Suprapubic skin (tissue), 4 donors: ENCODE data around the gene CDH15. TPM values are rescaled to one million over a fixed set of nuclear protein-coding genes. Genes with fewer than 3 reads are reported as not detected.

Experiments
- DNase-seq, 2 donors: peaks; one replicate each; pipeline ENCODE4 v3.0.0-alpha.2; 2019; ENCODE audit warnings: low spot score in 2 of 2
- H3K27ac ChIP-seq: fragments of 200-600 bp; sonication (generic); one replicate; pipeline ENCODE4 v1.5.1; 2019
- H3K27me3 ChIP-seq: fragments of 200-600 bp; sonication (generic); one replicate; pipeline ENCODE4 v1.5.1; 2019
- H3K36me3 ChIP-seq: fragments of 200-600 bp; sonication (generic); one replicate; pipeline ENCODE4 v1.5.1; 2019
- H3K4me1 ChIP-seq: fragments of 200-600 bp; sonication (generic); one replicate; pipeline ENCODE4 v1.5.1; 2019
- H3K4me3 ChIP-seq: fragments of 200-600 bp; sonication (generic); one replicate; pipeline ENCODE4 v1.5.1; 2019; ENCODE audit warnings: mild to moderate bottlenecking
- H3K9me3 ChIP-seq: fragments of 200-600 bp; sonication (generic); one replicate; pipeline ENCODE4 v1.5.1; 2019
- EP300 ChIP-seq: sonication (generic); formaldehyde crosslinking; IDR thresholded peaks from one replicate; pipeline ENCODE4 v1.6.1; 2017; ENCODE audit warnings: antibody characterized with exemption
- POLR2A ChIP-seq, 2 donors: fragments of 450-650 bp; IDR thresholded peaks; one replicate each; pipeline ENCODE4 v1.6.1; 2017; ENCODE audit warnings: antibody characterized with exemption in 2 of 2, mild to moderate bottlenecking in 2 of 2, moderate library complexity in 2 of 2
- POLR2AphosphoS5 ChIP-seq, 3 donors: sonication (generic); formaldehyde crosslinking; IDR thresholded peaks; one replicate each; pipeline ENCODE4 v1.6.1; 2017; ENCODE audit warnings: antibody characterized with exemption in 3 of 3
- WGBS: methylation state at CpG from one replicate; pipeline ENCODE4 v1.1.5; 2018; 5-methylcytosine and 5-hydroxymethylcytosine counted together
- total RNA-seq, 4 donors: library from RNA; depleted of rRNA; stranded (reverse); fragments of >200 nt; gene quantifications; one replicate each; pipeline ENCODE4 v1.1.0, GENCODE V29; 2016
- TF ChIP-seq, protein P1 (sequence below), 2 donors: fragments of 200-600 bp in 1 of 2; fragments of 450-650 bp in 1 of 2; sonication (generic) in 1 of 2; IDR thresholded peaks; one replicate each; pipeline ENCODE4 v1.5.1; 2016 to 2019; ENCODE audit warnings: antibody characterized with exemption in 2 of 2, mild to moderate bottlenecking in 1 of 2, moderate library complexity in 1 of 2

CDH15 gene
- total RNA-seq, 4 donors from 2014 or later, result 0.16 to 0.48 TPM; not detected in 2

DNA sequence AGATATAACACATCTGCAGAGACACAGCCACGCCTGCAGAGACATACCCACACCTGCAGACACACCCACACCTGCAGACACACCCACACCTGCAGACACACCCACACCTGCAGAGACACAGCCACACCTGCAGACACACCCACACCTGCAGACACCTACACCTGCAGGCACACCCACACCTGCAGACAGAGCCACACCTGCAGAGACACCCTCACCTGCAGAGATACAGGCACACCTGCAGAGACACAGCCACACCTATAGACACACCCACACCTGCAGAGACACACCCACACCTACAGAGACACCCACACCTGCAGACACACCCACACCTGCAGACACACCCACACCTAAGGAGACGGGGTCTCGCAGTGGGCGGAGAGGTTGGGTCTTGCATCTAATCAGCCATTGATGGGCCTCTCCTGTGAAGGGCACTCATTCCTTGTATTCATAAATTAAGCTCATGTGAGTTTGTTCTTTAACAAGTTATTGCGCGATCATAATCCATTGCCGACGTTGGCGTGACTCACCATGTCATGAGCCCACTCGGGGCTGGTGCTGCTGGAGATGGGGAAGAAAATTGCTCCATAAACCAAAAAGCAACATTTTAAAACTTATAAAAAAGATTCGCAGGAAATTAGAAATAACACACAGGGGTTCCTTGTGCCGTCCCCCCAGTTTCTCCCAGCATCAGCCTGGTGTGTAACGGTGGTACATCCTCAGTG lies 28.9 kb upstream of the CDH15 start:
- no peak for DNase-seq
- Histone ChIP-seq H3K4me3 (no peak overlapping the region), H3K4me1 (no peaks in the 10 kb centered on the region), H3K36me3 (peaks cover 75% of the 10 kb centered on the region), H3K9me3 (no peaks in the 10 kb centered on the region), H3K27me3 (no peaks in the 10 kb centered on the region), H3K27ac (no peak overlapping the region)
- TF ChIP-seq EP300, result no peak
- TF ChIP-seq, protein P1, sequence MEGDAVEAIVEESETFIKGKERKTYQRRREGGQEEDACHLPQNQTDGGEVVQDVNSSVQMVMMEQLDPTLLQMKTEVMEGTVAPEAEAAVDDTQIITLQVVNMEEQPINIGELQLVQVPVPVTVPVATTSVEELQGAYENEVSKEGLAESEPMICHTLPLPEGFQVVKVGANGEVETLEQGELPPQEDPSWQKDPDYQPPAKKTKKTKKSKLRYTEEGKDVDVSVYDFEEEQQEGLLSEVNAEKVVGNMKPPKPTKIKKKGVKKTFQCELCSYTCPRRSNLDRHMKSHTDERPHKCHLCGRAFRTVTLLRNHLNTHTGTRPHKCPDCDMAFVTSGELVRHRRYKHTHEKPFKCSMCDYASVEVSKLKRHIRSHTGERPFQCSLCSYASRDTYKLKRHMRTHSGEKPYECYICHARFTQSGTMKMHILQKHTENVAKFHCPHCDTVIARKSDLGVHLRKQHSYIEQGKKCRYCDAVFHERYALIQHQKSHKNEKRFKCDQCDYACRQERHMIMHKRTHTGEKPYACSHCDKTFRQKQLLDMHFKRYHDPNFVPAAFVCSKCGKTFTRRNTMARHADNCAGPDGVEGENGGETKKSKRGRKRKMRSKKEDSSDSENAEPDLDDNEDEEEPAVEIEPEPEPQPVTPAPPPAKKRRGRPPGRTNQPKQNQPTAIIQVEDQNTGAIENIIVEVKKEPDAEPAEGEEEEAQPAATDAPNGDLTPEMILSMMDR (IDR thresholded peaks at IDR 0.05), result no peak
- TF ChIP-seq POLR2A (IDR thresholded peaks at IDR 0.05), result no peak
- no peak for TF ChIP-seq POLR2AphosphoS5 (IDR thresholded peaks at IDR 0.05)
- 87% methylated on average over 12 of the region's 13 CpGs for WGBS

DNA sequence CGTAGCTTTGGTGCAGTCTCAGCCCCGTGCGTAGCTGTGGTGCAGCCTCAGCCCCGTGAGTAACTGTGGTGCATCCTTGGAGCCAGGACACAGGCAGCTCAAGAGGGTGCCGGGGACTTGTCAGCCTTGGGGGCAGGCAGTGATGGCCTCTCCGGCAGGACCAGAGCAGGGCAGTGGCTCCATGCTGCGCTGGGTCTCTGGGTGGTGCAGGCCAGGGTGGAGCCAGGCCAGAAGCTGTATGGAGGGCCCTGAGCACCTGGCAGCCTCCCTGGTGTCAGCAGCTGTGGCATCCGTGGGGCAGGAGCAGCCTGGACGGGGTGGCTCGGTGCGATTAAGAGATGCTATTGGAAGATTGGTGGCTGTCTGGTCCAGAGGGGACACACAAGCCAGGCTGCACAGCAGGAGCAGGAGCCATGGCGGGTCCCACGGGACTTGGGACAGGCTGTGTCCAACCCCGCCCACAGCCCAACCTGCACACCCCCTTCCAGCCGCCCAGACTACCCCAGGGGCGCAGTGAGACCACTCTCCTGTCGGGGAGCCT lies 28.3 kb upstream of the CDH15 start:
- no peak overlapping the region for H3K4me3 ChIP-seq
- H3K27me3 ChIP-seq, result no peaks in the 10 kb centered on the region
- TF ChIP-seq EP300 (no peak), POLR2AphosphoS5 (IDR thresholded peaks at IDR 0.05) (no peak), POLR2A (IDR thresholded peaks at IDR 0.05) (no peak)
- TF ChIP-seq, protein P1 (IDR thresholded peaks at IDR 0.05), result no peak
- peaks cover 72% of the 10 kb centered on the region for H3K36me3 ChIP-seq
- H3K4me1 ChIP-seq, result no peaks in the 10 kb centered on the region
- no peak for DNase-seq
- no peaks in the 10 kb centered on the region for H3K9me3 ChIP-seq
- WGBS, result 92% methylated on average over 11 of the region's 17 CpGs
- H3K27ac ChIP-seq, result no peak overlapping the region

DNA sequence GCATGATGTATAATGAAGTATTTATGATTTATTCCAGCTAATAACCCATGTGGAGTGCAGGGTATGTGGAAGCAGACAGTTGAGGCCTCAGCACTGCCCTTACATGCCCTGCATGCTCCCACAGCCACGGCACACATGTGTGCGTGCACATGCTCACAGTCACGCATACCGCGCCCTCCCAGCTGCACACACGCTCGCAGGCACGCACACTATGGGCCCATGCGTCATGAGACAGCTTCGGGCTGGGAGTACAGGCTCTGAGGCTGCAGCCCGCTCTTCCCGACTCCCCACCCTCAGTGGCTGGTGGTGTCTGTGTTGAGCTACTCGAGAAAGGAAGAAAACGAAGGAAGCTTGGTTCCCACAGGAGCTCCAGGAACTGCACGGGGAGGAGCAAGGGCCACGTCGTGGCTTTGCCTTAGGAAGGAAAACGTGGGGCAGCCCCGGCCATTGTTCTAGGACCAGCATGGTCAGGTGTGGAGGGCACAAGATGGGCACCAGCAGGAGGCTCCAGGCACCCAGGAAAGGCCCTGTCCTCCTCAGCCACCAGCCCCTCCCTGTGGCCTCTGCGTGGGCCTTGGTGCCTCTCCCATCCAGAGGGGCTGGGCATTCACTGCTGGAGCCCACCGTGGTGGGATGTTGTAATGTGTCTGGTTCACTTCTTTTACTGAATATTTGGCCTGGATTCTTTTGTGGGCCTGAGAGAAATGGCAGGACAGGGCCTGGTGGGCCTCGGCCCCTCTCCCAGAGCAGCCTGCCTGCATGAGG lies 27.5 kb upstream of the CDH15 start:
- H3K4me1 ChIP-seq, result peaks cover under 1% of the 10 kb centered on the region
- no peaks in the 10 kb centered on the region for H3K9me3 ChIP-seq
- 86% methylated on average over 19 of the region's 22 CpGs for WGBS
- no peak overlapping the region for H3K27ac ChIP-seq
- TF ChIP-seq EP300, result no peak
- no peak for TF ChIP-seq POLR2AphosphoS5 (IDR thresholded peaks at IDR 0.05)
- TF ChIP-seq, protein P1 (IDR thresholded peaks at IDR 0.05), result no peak
- no peak for TF ChIP-seq POLR2A (IDR thresholded peaks at IDR 0.05)
- H3K27me3 ChIP-seq, result no peaks in the 10 kb centered on the region
- H3K4me3 ChIP-seq, result no peak overlapping the region
- DNase-seq, result no peak
- H3K36me3 ChIP-seq, result peaks cover 68% of the 10 kb centered on the region

DNA sequence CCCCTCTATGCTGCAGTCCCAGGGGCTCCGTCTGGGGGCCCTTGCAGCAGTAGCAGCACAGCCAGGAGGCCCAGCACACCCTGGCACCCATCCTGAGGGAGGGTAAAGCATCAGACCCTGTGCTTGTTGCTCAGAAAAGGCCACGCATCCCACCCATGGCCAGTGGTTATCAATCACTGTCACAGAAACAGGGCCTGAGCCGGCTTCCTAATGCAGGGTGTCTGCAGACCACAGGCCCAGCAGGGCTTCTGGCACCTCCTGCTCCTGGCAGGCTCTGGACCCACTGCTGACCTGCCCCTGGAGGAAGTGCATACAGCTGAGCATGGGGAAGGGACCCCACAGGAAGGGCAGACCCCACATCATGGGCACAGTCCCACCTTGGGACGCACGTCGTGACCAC lies 26.9 kb upstream of the CDH15 start:
- Histone ChIP-seq H3K27me3 (no peaks in the 10 kb centered on the region), H3K4me3 (no peak overlapping the region), H3K9me3 (no peaks in the 10 kb centered on the region), H3K27ac (no peak overlapping the region), H3K36me3 (peaks cover 67% of the 10 kb centered on the region), H3K4me1 (peaks cover 4% of the 10 kb centered on the region)
- no CpG with 5 or more reads among the region's 6 CpGs for WGBS
- DNase-seq, result no peak
- no peak for TF ChIP-seq POLR2AphosphoS5 (IDR thresholded peaks at IDR 0.05)
- TF ChIP-seq POLR2A (IDR thresholded peaks at IDR 0.05), result no peak
- TF ChIP-seq, protein P1 (IDR thresholded peaks at IDR 0.05), result no peak
- TF ChIP-seq EP300, result no peak
